Activated T-helper 17 cell treated with anti-CD3 and anti-CD28 coated beads, Interleukin-2, amount 50 U/mL, for 72 hours (primary cell): ENCODE results near the gene GLDN. TPM values are rescaled to one million over a fixed set of nuclear protein-coding genes. Genes with fewer than 3 reads are reported as not detected.

ENCODE experiments used
- ATAC-seq: fragments of 150-1000 bp; cut with Tn5 transposase; replicated peaks from 2 replicates; pipeline ENCODE4 v1.10.0; 2021; ENCODE audit warnings: mild to moderate bottlenecking, moderate library complexity
- H3K27ac Mint-ChIP-seq: one replicate; pipeline ENCODE4 v1.8.0; 2022; ENCODE audit warnings: mixed read lengths
- H3K27me3 Mint-ChIP-seq: one replicate; pipeline ENCODE4 v1.8.0; 2022; ENCODE audit warnings: mixed read lengths
- H3K36me3 Mint-ChIP-seq: one replicate; pipeline ENCODE4 v1.8.0; 2022; ENCODE audit warnings: low read depth, mild to moderate bottlenecking, mixed read lengths
- H3K4me1 Mint-ChIP-seq: one replicate; pipeline ENCODE4 v1.8.0; 2022; ENCODE audit warnings: mixed read lengths
- H3K4me3 Mint-ChIP-seq: one replicate; pipeline ENCODE4 v1.8.0; 2022; ENCODE audit warnings: mild to moderate bottlenecking, mixed read lengths
- H3K9me3 Mint-ChIP-seq: one replicate; pipeline ENCODE4 v1.8.0; 2022; ENCODE audit warnings: mixed read lengths
- total RNA-seq, 2 donors: library from RNA; stranded (reverse); gene quantifications; one replicate each; pipeline ENCODE4 v1.2.3, GENCODE V29; 2022

The GLDN gene
- total RNA-seq, 2 donors from 2014 or later = not detected

DNA sequence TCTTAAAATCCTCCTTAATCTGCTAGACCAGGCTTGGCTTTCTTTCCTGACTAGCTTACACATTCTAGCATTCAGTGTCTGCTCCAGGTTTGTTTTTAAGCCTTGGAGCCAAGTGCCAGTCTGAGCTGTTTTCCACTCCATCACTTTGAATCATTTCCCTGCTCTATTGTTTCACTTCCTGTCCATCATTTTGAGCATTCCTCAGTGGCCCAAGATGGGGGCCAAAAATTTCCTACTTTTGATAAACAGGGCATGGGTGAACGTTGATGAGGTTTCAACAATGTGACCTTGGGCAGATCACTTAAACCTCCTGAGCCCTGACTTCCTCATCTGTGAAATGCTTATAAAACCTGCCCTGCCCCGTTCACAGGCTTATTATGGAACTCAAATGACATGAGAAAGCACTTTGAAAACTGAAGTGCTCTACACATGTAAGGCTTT, 7.4 kb upstream of the GLDN start:
- H3K4me3 Mint-ChIP-seq = no peak overlapping the region
- H3K4me1 Mint-ChIP-seq = no peaks in the 10 kb centered on the region
- no peaks in the 10 kb centered on the region for H3K36me3 Mint-ChIP-seq
- H3K27ac Mint-ChIP-seq = no peak overlapping the region
- H3K27me3 Mint-ChIP-seq = peaks cover 15% of the 10 kb centered on the region
- ATAC-seq = no peak
- peaks cover 3% of the 10 kb centered on the region for H3K9me3 Mint-ChIP-seq

DNA sequence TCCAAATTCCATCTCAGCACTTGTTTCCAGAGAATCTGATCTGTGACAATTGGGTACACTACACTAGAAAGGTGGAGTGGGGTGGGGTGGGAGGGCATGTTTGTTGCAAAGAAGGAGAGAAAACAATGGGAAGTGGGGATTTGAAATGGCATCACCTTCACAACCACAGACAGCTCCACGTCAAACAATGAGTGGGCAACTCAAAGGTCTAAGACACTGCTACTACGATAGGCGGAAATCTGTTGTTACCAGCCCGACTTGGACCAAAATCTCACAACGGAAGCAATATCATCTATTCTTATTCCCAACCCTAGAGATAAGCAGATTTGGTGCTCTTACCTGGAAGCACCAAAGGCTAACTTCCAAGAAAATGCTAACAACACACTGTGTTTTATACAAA, 6.4 kb upstream of the GLDN start:
- Mint-ChIP-seq H3K4me3 (no peak overlapping the region), H3K27ac (no peak overlapping the region), H3K9me3 (peaks cover 3% of the 10 kb centered on the region), H3K36me3 (no peaks in the 10 kb centered on the region), H3K4me1 (no peaks in the 10 kb centered on the region), H3K27me3 (peaks cover 12% of the 10 kb centered on the region)
- no peak for ATAC-seq

DNA sequence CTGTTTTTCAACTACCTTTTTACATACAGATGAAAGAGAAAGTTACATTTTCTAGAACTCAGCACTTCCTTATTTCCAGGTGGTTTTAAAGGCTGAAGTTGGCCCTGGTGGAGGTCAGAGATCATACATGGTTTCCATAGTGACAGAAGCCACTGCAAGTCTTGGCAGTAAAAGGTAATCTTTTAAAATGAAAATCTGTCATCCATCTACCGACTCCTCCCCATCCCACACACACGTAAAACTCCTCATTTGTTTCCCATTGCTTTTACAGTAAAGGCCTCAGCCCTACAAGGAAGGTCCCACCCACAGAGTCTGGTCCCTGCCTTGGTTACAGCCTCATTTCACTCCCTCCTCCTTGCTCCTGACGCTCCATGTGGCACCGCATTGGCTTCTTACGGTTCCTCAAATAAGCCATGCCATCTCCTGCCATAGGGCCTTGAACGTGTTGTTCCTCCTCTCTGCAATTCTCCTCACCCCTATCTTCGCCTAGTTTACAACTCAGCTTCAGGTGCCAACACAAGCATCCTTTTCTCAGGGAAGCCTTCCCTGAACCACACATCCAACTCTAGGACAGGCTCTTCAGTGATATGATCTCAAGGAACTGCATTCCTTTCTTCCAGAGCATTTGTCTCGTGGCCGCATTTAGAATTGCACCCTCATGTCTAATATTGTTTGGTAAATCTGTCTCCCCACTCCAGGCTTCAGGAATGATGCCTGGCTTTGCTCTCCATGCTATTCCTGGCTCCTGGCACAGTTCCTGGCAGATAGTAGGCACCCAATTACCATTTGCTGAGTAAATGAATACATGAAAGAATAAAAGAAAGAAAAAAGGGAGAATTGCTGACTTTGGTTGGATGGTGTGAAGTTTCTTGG, 5.7 kb upstream of the GLDN start:
- peaks cover 3% of the 10 kb centered on the region for H3K9me3 Mint-ChIP-seq
- H3K36me3 Mint-ChIP-seq = no peaks in the 10 kb centered on the region
- peak; percentile 12 for ATAC-seq
- no peak overlapping the region for H3K4me3 Mint-ChIP-seq
- peaks cover 11% of the 10 kb centered on the region for H3K27me3 Mint-ChIP-seq
- H3K4me1 Mint-ChIP-seq = no peaks in the 10 kb centered on the region
- H3K27ac Mint-ChIP-seq = no peak overlapping the region

GRCh38 chr15:51338496-51338895, 3.0 kb upstream of the GLDN start, which contains the start of gene CYP19A1:
CYP19A1 (minus strand) TSS chr15:51338596; CDS start chr15:51242912, 95,684 bp downstream.
- Mint-ChIP-seq H3K27me3 (peaks cover 20% of the 10 kb centered on the region), H3K4me3 (no peak within 1 kb of the TSS), H3K36me3 (no peaks in the 10 kb centered on the region), H3K27ac (no peak within 1 kb of the TSS), H3K4me1 (no peaks in the 10 kb centered on the region), H3K9me3 (peaks cover 3% of the 10 kb centered on the region)
- no peak for ATAC-seq

GRCh38 chr15:51342227-51342999, 958 bp downstream of the GLDN start:
- Mint-ChIP-seq H3K27ac (no peak overlapping the region), H3K36me3 (no peaks in the 10 kb centered on the region), H3K4me3 (no peak overlapping the region), H3K27me3 (peaks cover 15% of the 10 kb centered on the region), H3K4me1 (no peaks in the 10 kb centered on the region), H3K9me3 (peaks cover 2% of the 10 kb centered on the region)
- ATAC-seq = no peak

- no peaks in the 10 kb centered on the region for H3K36me3 Mint-ChIP-seq
- H3K9me3 Mint-ChIP-seq = no peaks in the 10 kb centered on the region
- no peak overlapping the region for H3K27ac Mint-ChIP-seq
- no peaks in the 10 kb centered on the region for H3K4me1 Mint-ChIP-seq
- peaks cover 12% of the 10 kb centered on the region for H3K27me3 Mint-ChIP-seq
- H3K4me3 Mint-ChIP-seq = no peak overlapping the region
- ATAC-seq = no peak
Measured at GRCh38 chr15:51343466-51343865, 2.0 kb downstream of the GLDN start.

GRCh38 chr15:51346136-51346535, 4.7 kb downstream of the GLDN start:
- H3K27ac Mint-ChIP-seq = no peak overlapping the region
- no peak for ATAC-seq
- H3K36me3 Mint-ChIP-seq = no peaks in the 10 kb centered on the region
- no peaks in the 10 kb centered on the region for H3K4me1 Mint-ChIP-seq
- no peaks in the 10 kb centered on the region for H3K9me3 Mint-ChIP-seq
- H3K27me3 Mint-ChIP-seq = peaks cover 9% of the 10 kb centered on the region
- H3K4me3 Mint-ChIP-seq = no peak overlapping the region

- H3K4me3 Mint-ChIP-seq = no peak overlapping the region
- no peak overlapping the region for H3K27ac Mint-ChIP-seq
- H3K4me1 Mint-ChIP-seq = no peaks in the 10 kb centered on the region
- H3K27me3 Mint-ChIP-seq = peaks cover 15% of the 10 kb centered on the region
- H3K9me3 Mint-ChIP-seq = no peaks in the 10 kb centered on the region
- H3K36me3 Mint-ChIP-seq = no peaks in the 10 kb centered on the region
- ATAC-seq = no peak
Measured at GRCh38 chr15:51348688-51349087, 7.2 kb downstream of the GLDN start.

- Mint-ChIP-seq H3K36me3 (no peaks in the 10 kb centered on the region), H3K9me3 (no peaks in the 10 kb centered on the region), H3K4me1 (no peaks in the 10 kb centered on the region), H3K27me3 (peaks cover 16% of the 10 kb centered on the region), H3K27ac (no peak overlapping the region), H3K4me3 (no peak overlapping the region)
- ATAC-seq = no peak
Measured at GRCh38 chr15:51349156-51349844, 7.8 kb downstream of the GLDN start.

DNA sequence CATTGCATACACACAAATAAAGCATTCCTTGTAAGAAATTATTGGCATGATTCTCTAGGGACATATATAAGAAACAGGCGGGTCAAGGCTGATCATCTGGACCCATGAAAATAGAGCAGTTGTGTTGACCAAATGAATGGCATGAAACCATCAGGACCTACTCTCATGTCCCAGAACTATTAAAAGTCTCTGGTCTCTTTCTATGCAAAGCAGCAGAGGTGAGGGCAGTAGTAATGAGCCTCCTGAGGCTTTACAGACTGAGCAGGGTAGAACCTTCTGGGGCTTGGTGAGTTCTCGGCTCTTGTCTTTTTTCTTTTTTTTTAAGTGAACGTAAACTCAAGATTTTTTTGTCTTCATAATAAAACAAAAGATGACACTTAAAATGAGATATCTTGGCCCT, 9.3 kb downstream of the GLDN start:
- H3K9me3 Mint-ChIP-seq = no peaks in the 10 kb centered on the region
- H3K36me3 Mint-ChIP-seq = no peaks in the 10 kb centered on the region
- H3K27ac Mint-ChIP-seq = no peak overlapping the region
- H3K4me1 Mint-ChIP-seq = no peaks in the 10 kb centered on the region
- no peak for ATAC-seq
- H3K4me3 Mint-ChIP-seq = no peak overlapping the region
- peaks cover 21% of the 10 kb centered on the region for H3K27me3 Mint-ChIP-seq

DNA sequence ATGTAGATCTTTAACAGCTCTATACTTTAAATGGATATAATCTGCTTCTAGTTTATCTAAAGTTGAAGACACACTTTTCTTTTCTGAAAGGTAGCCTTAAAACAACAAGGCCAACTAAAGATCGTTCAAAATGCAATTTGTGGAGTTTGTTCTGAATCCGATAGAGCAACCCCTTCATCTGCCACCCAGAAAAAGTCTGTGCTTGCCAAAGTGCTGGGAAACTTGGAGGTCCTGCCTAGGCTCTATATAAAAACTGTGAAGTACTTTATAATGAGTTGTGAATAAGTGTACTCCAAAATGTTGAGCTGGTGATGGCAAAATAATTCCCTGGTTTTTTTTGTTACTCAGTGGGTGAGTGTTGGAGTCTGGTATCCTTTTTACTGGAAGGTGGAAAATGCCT, 12.5 kb downstream of the GLDN start:
- H3K27ac Mint-ChIP-seq = no peak overlapping the region
- H3K4me1 Mint-ChIP-seq = no peaks in the 10 kb centered on the region
- peaks cover 21% of the 10 kb centered on the region for H3K27me3 Mint-ChIP-seq
- no peaks in the 10 kb centered on the region for H3K36me3 Mint-ChIP-seq
- H3K4me3 Mint-ChIP-seq = no peak overlapping the region
- H3K9me3 Mint-ChIP-seq = no peaks in the 10 kb centered on the region
- no peak for ATAC-seq

DNA sequence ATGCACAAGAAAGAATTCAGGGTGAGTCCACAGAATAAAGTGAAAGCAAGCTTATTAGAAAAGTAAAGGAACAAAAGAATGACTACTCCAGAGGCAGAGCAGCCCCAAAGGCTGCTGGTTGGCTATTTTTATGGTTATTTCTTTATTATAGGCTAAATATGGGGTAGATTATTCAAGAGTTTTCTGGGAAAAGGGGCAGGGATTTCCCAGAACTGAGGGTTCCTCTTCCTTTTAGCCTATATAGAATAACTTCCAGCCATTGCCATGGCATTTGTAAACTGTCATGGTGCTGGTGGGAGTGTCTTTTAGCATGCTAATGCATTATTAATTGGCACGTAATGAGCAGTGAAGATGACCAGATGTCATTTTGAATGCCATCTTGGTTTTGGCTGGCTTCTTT, 13.6 kb downstream of the GLDN start:
- ATAC-seq = no peak
- no peaks in the 10 kb centered on the region for H3K9me3 Mint-ChIP-seq
- H3K4me3 Mint-ChIP-seq = no peak overlapping the region
- H3K27me3 Mint-ChIP-seq = peaks cover 21% of the 10 kb centered on the region
- no peaks in the 10 kb centered on the region for H3K4me1 Mint-ChIP-seq
- H3K36me3 Mint-ChIP-seq = no peaks in the 10 kb centered on the region
- H3K27ac Mint-ChIP-seq = no peak overlapping the region

DNA sequence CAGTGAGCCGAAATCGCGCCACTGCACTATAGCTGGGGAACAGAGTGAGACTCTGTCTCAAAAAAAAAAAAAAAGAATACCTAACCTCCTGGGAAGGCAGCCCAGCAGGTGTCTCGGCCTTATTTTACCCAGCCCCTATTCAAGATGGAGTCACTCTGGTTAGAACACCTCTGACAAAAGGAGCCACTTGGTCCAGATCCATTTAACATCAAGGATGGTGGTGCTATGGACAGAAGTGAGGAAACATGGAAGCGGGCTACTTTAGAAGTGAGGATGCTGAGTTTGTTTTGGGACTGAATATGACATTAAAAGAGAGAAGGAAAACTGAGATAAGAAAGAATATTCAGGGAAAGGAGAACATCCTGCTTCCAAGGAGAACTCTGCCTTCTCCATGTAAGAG, 14.7 kb downstream of the GLDN start:
- no peaks in the 10 kb centered on the region for H3K9me3 Mint-ChIP-seq
- H3K4me3 Mint-ChIP-seq = no peak overlapping the region
- H3K36me3 Mint-ChIP-seq = no peaks in the 10 kb centered on the region
- H3K27me3 Mint-ChIP-seq = peaks cover 21% of the 10 kb centered on the region
- ATAC-seq = no peak
- H3K4me1 Mint-ChIP-seq = no peaks in the 10 kb centered on the region
- no peak overlapping the region for H3K27ac Mint-ChIP-seq

DNA sequence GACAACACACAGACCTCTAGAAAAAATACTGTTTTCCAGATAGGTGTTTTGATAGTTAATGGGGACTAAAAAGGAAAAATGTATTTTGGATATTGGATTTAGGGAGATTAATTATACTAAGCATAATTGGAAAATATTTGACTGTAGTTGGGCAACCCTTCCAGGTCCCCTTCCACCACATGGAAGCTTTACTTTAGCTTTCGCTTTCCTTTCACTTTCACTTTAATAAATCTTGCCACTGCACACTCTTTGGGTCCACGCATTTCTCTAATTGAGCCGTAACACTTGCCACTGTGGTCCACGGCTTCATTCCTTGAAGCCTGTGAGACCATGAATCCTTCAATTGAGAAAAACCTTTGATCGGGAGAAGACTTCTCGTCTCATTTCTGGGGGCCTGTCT, 15.5 kb downstream of the GLDN start:
- H3K4me1 Mint-ChIP-seq = no peaks in the 10 kb centered on the region
- H3K4me3 Mint-ChIP-seq = no peak overlapping the region
- H3K36me3 Mint-ChIP-seq = no peaks in the 10 kb centered on the region
- H3K27me3 Mint-ChIP-seq = peaks cover 16% of the 10 kb centered on the region
- H3K27ac Mint-ChIP-seq = no peak overlapping the region
- ATAC-seq = no peak
- H3K9me3 Mint-ChIP-seq = no peaks in the 10 kb centered on the region
